ENCODE results near the gene SMIM9. TPM values are rescaled to one million over a fixed set of nuclear protein-coding genes. Genes with fewer than 3 reads are reported as not detected.
"Not testable (repeated sequence)": the region's sequence is repeated elsewhere in the genome, so short reads cannot be mapped to it uniquely, and the experiment has no call there.

The SMIM9 gene
- total RNA-seq, 1 donor from 2014 or later = not detected

GRCh38 chrX:154827194-154828015 lies 7.1 kb downstream of the SMIM9 start:
- Histone ChIP-seq H3K27ac (no peak overlapping the region), H3K36me3 (no peaks in the 10 kb centered on the region), H3K4me3 (no peak overlapping the region), H3K4me1 (no peaks in the 10 kb centered on the region), H3K9me3 (no peaks in the 10 kb centered on the region), H3K27me3 (no peaks in the 10 kb centered on the region)
- intact Hi-C loops (cut with DNase I) = no loop called here
- no peak for DNase-seq
- ATAC-seq = peak; percentile 44
- no peak for TF ChIP-seq CTCF (IDR thresholded peaks at IDR 0.05)

- ATAC-seq; H3K36me3 ChIP-seq; H3K27me3 ChIP-seq; H3K9me3 ChIP-seq; H3K27ac ChIP-seq; intact Hi-C loops (cut with DNase I); DNase-seq; H3K4me1 ChIP-seq; H3K4me3 ChIP-seq: not testable (repeated sequence)
These were observed 8.9 kb downstream of the SMIM9 start for GRCh38 chrX:154825586-154825985.

- intact Hi-C loops (cut with DNase I) = no loop called here
- Histone ChIP-seq H3K36me3 (no peaks in the 10 kb centered on the region), H3K27me3 (no peaks in the 10 kb centered on the region), H3K27ac (no peak overlapping the region), H3K4me1 (no peaks in the 10 kb centered on the region), H3K4me3 (no peak overlapping the region), H3K9me3 (no peaks in the 10 kb centered on the region)
- DNase-seq (no peak), ATAC-seq (no peak)
- no peak for TF ChIP-seq CTCF (IDR thresholded peaks at IDR 0.05)
These were observed 9.8 kb downstream of the SMIM9 start for GRCh38 chrX:154824638-154825037.

GRCh38 chrX:154822029-154822428 lies 12.4 kb downstream of the SMIM9 start:
- no peak for TF ChIP-seq CTCF (IDR thresholded peaks at IDR 0.05)
- Histone ChIP-seq H3K27me3 (no peaks in the 10 kb centered on the region), H3K4me3 (no peak overlapping the region), H3K36me3 (no peaks in the 10 kb centered on the region), H3K4me1 (no peaks in the 10 kb centered on the region), H3K27ac (no peak overlapping the region), H3K9me3 (no peaks in the 10 kb centered on the region)
- intact Hi-C loops (cut with DNase I) = no loop called here
- DNase-seq (no peak), ATAC-seq (no peak)

- ATAC-seq (no peak), DNase-seq (no peak)
- intact Hi-C loops (cut with DNase I) = no loop called here
- Histone ChIP-seq H3K27me3 (no peaks in the 10 kb centered on the region), H3K27ac (no peak overlapping the region), H3K4me1 (no peaks in the 10 kb centered on the region), H3K9me3 (no peaks in the 10 kb centered on the region), H3K4me3 (no peak overlapping the region), H3K36me3 (no peaks in the 10 kb centered on the region)
- TF ChIP-seq CTCF (IDR thresholded peaks at IDR 0.05) = no peak
These were observed 12.9 kb downstream of the SMIM9 start for GRCh38 chrX:154821523-154821922.

- DNase-seq = no peak
- H3K4me3 ChIP-seq = no peak overlapping the region
- H3K4me1 ChIP-seq = no peaks in the 10 kb centered on the region
- no peak for TF ChIP-seq CTCF (IDR thresholded peaks at IDR 0.05)
- ATAC-seq = no peak
- no peaks in the 10 kb centered on the region for H3K27me3 ChIP-seq
- intact Hi-C loops (cut with DNase I) = no loop called here
- H3K9me3 ChIP-seq = no peaks in the 10 kb centered on the region
- no peaks in the 10 kb centered on the region for H3K36me3 ChIP-seq
- no peak overlapping the region for H3K27ac ChIP-seq
These were observed 14.6 kb downstream of the SMIM9 start for GRCh38 chrX:154819771-154820341.

Data from upper lobe of right lung (tissue), 1 donor.